ENCODE results near the gene DDX52.

Gene DDX52

GRCh38 chr17:37574427-37574826, 68.8 kb downstream of the DDX52 start:
- no peak overlapping the region for H3K4me3 ChIP-seq (ENCODE audit: low read length)
- no peak for TF ChIP-seq ZNF274 (IDR thresholded peaks at IDR 0.05; ENCODE audit: low read depth, low read length)

- no peak overlapping the region for H3K4me3 ChIP-seq (ENCODE audit: low read length)
- TF ChIP-seq ZNF274 (IDR thresholded peaks at IDR 0.05; ENCODE audit: low read depth, low read length): no peak
Measured at GRCh38 chr17:37571674-37572073, 71.6 kb downstream of the DDX52 start.

GRCh38 chr17:37570527-37571093, 72.6 kb downstream of the DDX52 start:
- H3K4me3 ChIP-seq (ENCODE audit: low read length): no peak overlapping the region

GRCh38 chr17:37568350-37569053, 74.7 kb downstream of the DDX52 start:
- TF ChIP-seq ZNF274 (IDR thresholded peaks at IDR 0.05; ENCODE audit: low read depth, low read length): no peak
- H3K4me3 ChIP-seq (ENCODE audit: low read length): no peak overlapping the region

More at GRCh38 chr17:37570527-37571093, 72.6 kb downstream of the DDX52 start:
- TF ChIP-seq ZNF274 (IDR thresholded peaks at IDR 0.05; ENCODE audit: low read depth, low read length): no peak

GRCh38 chr17:37567538-37567937, 75.7 kb downstream of the DDX52 start:
- no peak for TF ChIP-seq ZNF274 (IDR thresholded peaks at IDR 0.05; ENCODE audit: low read depth, low read length)
- no peak overlapping the region for H3K4me3 ChIP-seq (ENCODE audit: low read length)

GRCh38 chr17:37567137-37567536, 76.1 kb downstream of the DDX52 start:
- H3K4me3 ChIP-seq (ENCODE audit: low read length): no peak overlapping the region
- TF ChIP-seq ZNF274 (IDR thresholded peaks at IDR 0.05; ENCODE audit: low read depth, low read length): no peak

GRCh38 chr17:37564252-37564651, 79.0 kb downstream of the DDX52 start:
- H3K4me3 ChIP-seq (ENCODE audit: low read length): no peak overlapping the region
- TF ChIP-seq ZNF274 (IDR thresholded peaks at IDR 0.05; ENCODE audit: low read depth, low read length): no peak

GRCh38 chr17:37562016-37562745, 81.1 kb downstream of the DDX52 start:
- no peak overlapping the region for H3K4me3 ChIP-seq (ENCODE audit: low read length)
- no peak for TF ChIP-seq ZNF274 (IDR thresholded peaks at IDR 0.05; ENCODE audit: low read depth, low read length)
